Psoas muscle (tissue), 8 donors: ENCODE data around the gene KCNK3. TPM values are rescaled to one million over a fixed set of nuclear protein-coding genes. Genes with fewer than 3 reads are reported as not detected.
"Not testable (repeated sequence)": the region's sequence is repeated elsewhere in the genome, so short reads cannot be mapped to it uniquely, and the experiment has no call there.

Experiments used
- ATAC-seq, 4 donors: fragments of 200-7000 bp; cut with Tn5 transposase; one replicate each; pipeline ENCODE4 v1.9.1; 2020; ENCODE audit warnings: moderate library complexity in 3 of 4, mild to moderate bottlenecking in 2 of 4
- DNase-seq, 2 donors: peaks; one replicate each; pipeline ENCODE4 v3.0.0-alpha.2; 2020
- H3K27ac ChIP-seq: fragments of 200-600 bp; one replicate; pipeline ENCODE4 v1.8.0; 2022
- H3K27me3 ChIP-seq, 3 donors: fragments of 200-600 bp in 1 of 3; one replicate each; pipeline versions ENCODE4 v1.6.1 to v1.8.0; 2013 to 2022; ENCODE audit warnings: low read length in 2 of 3, mild to moderate bottlenecking in 2 of 3, moderate library complexity in 1 of 3; ENCODE audit not compliant: insufficient read depth in 3 of 3
- H3K36me3 ChIP-seq, 2 donors: fragments of 200-600 bp in 1 of 2; one replicate each; pipeline versions ENCODE4 v1.6.1 to v1.8.0; 2013 to 2022; ENCODE audit warnings: low read depth in 1 of 2, mild to moderate bottlenecking in 1 of 2, moderate library complexity in 1 of 2; ENCODE audit not compliant: insufficient read depth in 1 of 2
- H3K4me1 ChIP-seq: fragments of 200-600 bp; one replicate; pipeline ENCODE4 v1.8.0; 2022
- H3K4me3 ChIP-seq: fragments of 200-600 bp; one replicate; pipeline ENCODE4 v1.8.0; 2022; ENCODE audit warnings: mild to moderate bottlenecking
- H3K9me3 ChIP-seq: fragments of 200-600 bp; one replicate; pipeline ENCODE4 v1.8.0; 2022
- WGBS, 3 donors: extraction: QIAGEN DNeasy Blood & Tissue Kit; methylation state at CpG; one replicate each; pipeline versions ENCODE4 v1.1.6 to v1.1.7; 2013; 5-methylcytosine and 5-hydroxymethylcytosine counted together
- intact Hi-C, 2 donors: fragments of 100-400 bp; cut with DNase I; formaldehyde crosslinking; loops; one replicate each; pipeline versions ENCODE4 v1.11.0 to v1.14.2; 2022
- polyA plus RNA-seq, 3 donors: library from polyadenylated mRNA; stranded (reverse); fragments of 200-250 nt; gene quantifications; one replicate each; pipeline ENCODE4 v1.2.3, GENCODE V29; 2013
- total RNA-seq, 4 donors: library from RNA; stranded (reverse); fragmentation: NEBNext Ultra II Directional in 2 of 4; extraction: Animal tissue kit (Norgen Biotek cat#: 25700) in 2 of 4; gene quantifications; one replicate each; pipeline versions ENCODE4 v1.2.1 to v1.2.4, GENCODE V29; 2021 to 2023
- TF ChIP-seq, protein P1 (sequence below): fragments of 200-600 bp; IDR thresholded peaks from one replicate; pipeline ENCODE4 v1.8.0; 2022; ENCODE audit warnings: antibody characterized with exemption
- donor health status: healthy with polysubstance abuse.
- donor health status: DM: no; HTN: no; CAD: no; lungs with moderate emphysema.
- donor health status: Bipolar disorder and iron deficiency.
- donor health status: healthy.
- donor health status: DM: yes; HTN: yes; CAD: no.
- donor health status: DM: no; HTN: no; CAD: no.
- donor health status: DM: no; HTN: no; CAD: no.
- donor health status: DM: yes; HTN: yes; CAD: no.

The KCNK3 gene
- total and polyA plus RNA-seq, 7 donors, result 0.06 to 2.3 (median 0.15) TPM

DNA sequence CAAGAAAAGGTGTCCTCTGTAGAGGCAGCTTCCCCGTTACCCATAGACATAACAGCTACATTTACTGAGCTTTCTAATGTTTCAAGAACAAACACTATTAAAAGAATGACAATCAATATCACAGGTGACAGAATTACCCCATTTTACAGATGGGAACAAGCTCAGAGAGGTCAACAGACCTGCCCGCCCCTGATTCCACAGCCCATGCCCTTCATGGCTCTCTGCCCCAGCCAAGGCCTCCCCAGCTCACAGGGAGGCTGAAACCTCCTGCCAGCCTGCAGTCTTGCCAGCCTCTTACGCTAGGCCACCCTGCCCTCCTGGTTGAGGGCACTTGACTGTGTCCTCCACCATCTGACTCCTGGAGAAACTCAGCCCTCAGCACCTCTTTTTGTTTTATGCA is 52.4 kb downstream of the KCNK3 start:
- Histone ChIP-seq H3K27ac (no peak overlapping the region), H3K4me1 (no peaks in the 10 kb centered on the region), H3K27me3 (no peaks in the 10 kb centered on the region), H3K4me3 (no peak overlapping the region), H3K36me3 (no peaks in the 10 kb centered on the region), H3K9me3 (no peaks in the 10 kb centered on the region)
- 89 to 92% (median 91%) methylated on average over 3 of the region's 3 CpGs for WGBS, 3 donors
- TF ChIP-seq, protein P1, sequence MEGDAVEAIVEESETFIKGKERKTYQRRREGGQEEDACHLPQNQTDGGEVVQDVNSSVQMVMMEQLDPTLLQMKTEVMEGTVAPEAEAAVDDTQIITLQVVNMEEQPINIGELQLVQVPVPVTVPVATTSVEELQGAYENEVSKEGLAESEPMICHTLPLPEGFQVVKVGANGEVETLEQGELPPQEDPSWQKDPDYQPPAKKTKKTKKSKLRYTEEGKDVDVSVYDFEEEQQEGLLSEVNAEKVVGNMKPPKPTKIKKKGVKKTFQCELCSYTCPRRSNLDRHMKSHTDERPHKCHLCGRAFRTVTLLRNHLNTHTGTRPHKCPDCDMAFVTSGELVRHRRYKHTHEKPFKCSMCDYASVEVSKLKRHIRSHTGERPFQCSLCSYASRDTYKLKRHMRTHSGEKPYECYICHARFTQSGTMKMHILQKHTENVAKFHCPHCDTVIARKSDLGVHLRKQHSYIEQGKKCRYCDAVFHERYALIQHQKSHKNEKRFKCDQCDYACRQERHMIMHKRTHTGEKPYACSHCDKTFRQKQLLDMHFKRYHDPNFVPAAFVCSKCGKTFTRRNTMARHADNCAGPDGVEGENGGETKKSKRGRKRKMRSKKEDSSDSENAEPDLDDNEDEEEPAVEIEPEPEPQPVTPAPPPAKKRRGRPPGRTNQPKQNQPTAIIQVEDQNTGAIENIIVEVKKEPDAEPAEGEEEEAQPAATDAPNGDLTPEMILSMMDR, result no peak
- no peak for DNase-seq
- no peak for ATAC-seq
- intact Hi-C loops, result loop anchor here (1.0 kb wide), 1 partner anchor 140 kb away; no protein-coding TSS in a partner anchor

DNA sequence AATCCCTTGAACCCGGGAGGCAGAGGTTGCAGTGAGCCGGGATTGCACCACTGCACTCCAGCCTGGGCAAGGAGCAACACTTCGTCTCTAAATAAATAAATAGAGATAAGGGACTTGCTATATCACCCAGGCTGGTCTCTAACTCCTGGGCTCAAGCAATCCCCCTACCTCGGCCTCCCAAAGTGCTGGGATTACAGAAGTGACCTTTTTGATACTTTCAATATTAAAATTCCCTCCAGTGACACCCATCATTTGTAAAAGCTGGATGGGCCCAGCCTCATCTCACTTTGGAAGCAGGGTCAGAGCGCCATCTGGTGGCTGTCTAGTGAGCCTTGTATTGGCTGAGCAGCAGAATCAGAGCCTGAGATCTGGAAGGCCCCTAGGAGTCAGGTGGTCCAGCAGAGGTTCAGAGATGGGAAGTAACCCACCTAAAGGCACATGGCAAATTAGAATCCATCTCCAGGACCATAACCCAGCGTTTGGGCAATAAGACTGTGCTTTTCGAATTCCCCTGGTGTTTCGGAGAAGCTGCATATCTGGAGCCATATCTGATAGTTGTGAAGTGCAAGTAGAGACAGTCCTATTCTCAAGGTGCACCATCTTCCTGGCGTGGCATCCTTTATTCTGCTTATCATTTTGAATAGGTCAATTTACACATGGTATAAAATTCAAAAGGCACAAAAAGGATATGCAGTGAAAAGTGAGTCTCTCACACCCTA is 53.2 kb downstream of the KCNK3 start:
- Histone ChIP-seq H3K4me1 (no peaks in the 10 kb centered on the region), H3K27me3 (no peaks in the 10 kb centered on the region), H3K4me3 (no peak overlapping the region), H3K36me3 (no peaks in the 10 kb centered on the region), H3K27ac (no peak overlapping the region), H3K9me3 (no peaks in the 10 kb centered on the region)
- TF ChIP-seq, protein P1, result peak; percentile 93
- intact Hi-C loops, result loop anchor here (1.0 kb wide), 1 partner anchor 140 kb away; no protein-coding TSS in a partner anchor
- ATAC-seq, result peak; percentile 83 to 96 (median 88)
- peak; percentile 82 to 89 for DNase-seq
- 34 to 39% (median 37%) methylated on average over 9 of the region's 9 CpGs for WGBS, 3 donors

DNA sequence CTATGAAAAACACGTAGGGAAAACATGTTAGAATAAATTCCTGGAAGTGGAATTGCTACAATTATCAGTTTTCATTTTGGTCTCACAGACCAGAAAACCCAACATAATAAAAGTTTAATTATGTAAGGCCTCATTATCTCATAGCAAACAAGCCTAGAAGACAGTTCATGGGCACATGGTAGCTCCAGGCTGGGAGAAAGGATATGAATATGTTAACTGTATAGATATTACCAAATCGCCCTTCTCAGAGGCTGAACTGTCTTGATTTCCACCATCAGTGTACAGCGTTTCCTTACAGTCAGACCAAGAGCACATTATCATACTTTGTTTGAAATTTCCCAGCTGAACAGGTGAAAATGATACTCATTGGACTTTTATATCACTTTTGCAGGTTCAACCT is 54.4 kb downstream of the KCNK3 start:
- Histone ChIP-seq H3K27me3 (no peaks in the 10 kb centered on the region), H3K27ac (no peak overlapping the region), H3K4me1 (no peaks in the 10 kb centered on the region), H3K4me3 (no peak overlapping the region), H3K36me3 (no peaks in the 10 kb centered on the region), H3K9me3 (no peaks in the 10 kb centered on the region)
- intact Hi-C loops, result no loop called here
- WGBS, 3 donors, result 72 to 76% (median 72%) methylated on average over 3 of the region's 3 CpGs
- TF ChIP-seq, protein P1, result no peak
- ATAC-seq, result no peak
- no peak for DNase-seq

DNA sequence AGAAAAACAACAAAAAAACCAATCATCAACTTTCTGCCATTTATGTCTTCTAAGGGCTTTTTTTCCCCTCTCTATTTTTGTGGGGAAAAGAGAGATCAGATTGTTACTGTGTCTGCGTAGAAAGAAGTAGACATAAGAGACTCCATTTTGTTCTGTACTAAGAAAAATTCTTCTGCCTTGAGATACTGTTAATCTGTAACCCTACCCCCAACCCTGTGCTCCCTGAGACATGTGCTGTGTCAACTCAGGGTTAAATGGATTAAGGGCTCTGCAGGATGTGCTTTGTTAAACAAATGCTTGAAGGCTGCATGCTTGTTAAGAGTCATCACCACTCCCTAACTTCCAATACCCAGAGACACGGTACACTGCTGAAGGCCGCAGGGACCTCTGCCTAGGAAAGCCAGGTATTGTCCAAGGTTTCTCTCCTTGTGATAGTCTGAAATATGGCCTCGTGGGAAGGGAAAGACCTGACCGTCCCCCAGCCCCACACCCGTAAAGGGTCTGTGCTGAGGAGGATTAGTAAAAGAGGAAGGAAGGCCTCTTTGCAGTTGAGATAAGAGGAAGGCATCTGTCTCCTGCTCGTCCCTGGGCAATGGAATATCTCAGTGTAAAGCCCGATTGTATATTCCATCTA is 57.4 kb downstream of the KCNK3 start:
- DNase-seq, ATAC-seq, H3K36me3 ChIP-seq, H3K9me3 ChIP-seq, H3K4me3 ChIP-seq, H3K4me1 ChIP-seq, intact Hi-C loops, H3K27me3 ChIP-seq, H3K27ac ChIP-seq: not testable (repeated sequence)
- WGBS, 3 donors, result 44 to 58% (median 56%) methylated on average over 8 of the region's 8 CpGs

DNA sequence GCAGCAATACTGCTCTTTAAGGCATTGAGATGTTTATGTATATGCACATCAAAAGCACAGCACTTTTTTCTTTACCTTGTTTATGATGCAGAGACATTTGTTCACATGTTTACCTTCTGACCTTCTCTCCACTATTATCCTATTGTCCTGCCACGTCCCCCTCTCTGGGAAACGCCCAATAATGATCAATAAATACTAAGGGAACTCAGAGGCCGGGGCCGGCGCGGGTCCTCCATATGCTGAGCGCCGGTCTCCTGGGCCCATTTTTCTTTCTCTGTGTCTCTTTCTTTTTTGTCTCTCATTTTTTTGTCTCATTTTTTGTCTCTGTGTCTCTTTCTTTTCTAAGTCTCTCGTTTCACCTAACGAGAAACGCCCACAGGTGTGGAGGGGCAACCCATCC is 57.9 kb downstream of the KCNK3 start:
- 83 to 84% (median 84%) methylated on average over 11 of the region's 11 CpGs for WGBS, 3 donors
- H3K4me3 ChIP-seq, intact Hi-C loops, H3K27ac ChIP-seq, H3K9me3 ChIP-seq, ATAC-seq, H3K4me1 ChIP-seq, H3K36me3 ChIP-seq, H3K27me3 ChIP-seq, DNase-seq: not testable (repeated sequence)
